Hepatocyte (in vitro differentiated cells): ENCODE results near the gene RTP3. TPM values are rescaled to one million over a fixed set of nuclear protein-coding genes. Genes with fewer than 3 reads are reported as not detected.

Source experiments
- DNase-seq: peaks from one replicate; pipeline ENCODE4 v3.0.0-alpha.2; 2016; ENCODE audit warnings: low spot score
- H2AFZ ChIP-seq: fragments of 200-600 bp; sonication (generic); 2 replicates; pipeline ENCODE4 v1.6.0; 2016; ENCODE audit warnings: antibody characterized with exemption, mild to moderate bottlenecking
- H3K27ac ChIP-seq: fragments of 200-600 bp; sonication (generic); 2 replicates; pipeline ENCODE4 v1.5.1; 2016; ENCODE audit warnings: mild to moderate bottlenecking
- H3K27me3 ChIP-seq: fragments of 200-600 bp; sonication (generic); 2 replicates; pipeline ENCODE4 v1.6.1; 2016
- H3K36me3 ChIP-seq: fragments of 200-600 bp; sonication (generic); replicated peaks from 2 replicates; pipeline ENCODE4 v1.5.1; 2016; ENCODE audit warnings: low read depth; ENCODE audit not compliant: insufficient read depth
- H3K4me1 ChIP-seq: fragments of 200-600 bp; sonication (generic); 2 replicates; pipeline ENCODE4 v1.5.1; 2016; ENCODE audit warnings: mild to moderate bottlenecking, moderate library complexity; ENCODE audit not compliant: insufficient read depth
- H3K4me2 ChIP-seq: fragments of 200-600 bp; sonication (generic); 2 replicates; pipeline ENCODE4 v1.6.0; 2016
- H3K4me3 ChIP-seq: fragments of 200-600 bp; sonication (generic); 2 replicates; pipeline ENCODE4 v1.5.1; 2016; ENCODE audit warnings: mild to moderate bottlenecking
- H3K79me2 ChIP-seq: fragments of 200-600 bp; sonication (generic); 2 replicates; pipeline ENCODE4 v1.6.0; 2017; ENCODE audit warnings: mild to moderate bottlenecking
- H3K9me2 ChIP-seq: fragments of 200-600 bp; sonication (generic); replicated peaks from 2 replicates; pipeline ENCODE4 v1.6.0; 2017; ENCODE audit warnings: mild to moderate bottlenecking; ENCODE audit not compliant: insufficient read depth
- H3K9me3 ChIP-seq: fragments of 200-600 bp; sonication (generic); 2 replicates; pipeline ENCODE4 v1.5.1; 2016; ENCODE audit warnings: low read depth, mild to moderate bottlenecking
- H4K20me1 ChIP-seq: fragments of 200-600 bp; sonication (generic); 2 replicates; pipeline ENCODE4 v1.6.0; 2016; ENCODE audit warnings: mild to moderate bottlenecking; ENCODE audit not compliant: insufficient read depth, poor library complexity, severe bottlenecking
- EZH2 ChIP-seq: fragments of 200-600 bp; sonication (generic); IDR thresholded peaks from 2 replicates; pipeline ENCODE4 v1.6.1; 2016; ENCODE audit warnings: antibody characterized with exemption, mild to moderate bottlenecking, borderline replicate concordance
- EZH2phosphoT487 ChIP-seq: fragments of 200-600 bp; sonication (generic); IDR thresholded peaks from one replicate; pipeline ENCODE4 v1.6.1; 2018; ENCODE audit warnings: antibody characterized with exemption, mild to moderate bottlenecking, low read depth, moderate library complexity; ENCODE audit not compliant: unreplicated experiment, severe bottlenecking
- WGBS: methylation state at CpG from one replicate; pipeline ENCODE4 v1.1.6; 2016; ENCODE audit warnings: low lambda C conversion rate; ENCODE audit errors: missing lambda C conversion rate; 5-methylcytosine and 5-hydroxymethylcytosine counted together
- polyA plus RNA-seq: library from polyadenylated mRNA; unstranded; fragments of >200 nt; fragmentation: Nextera tagmentation; extraction: Ambion mirVana; gene quantifications from 2 replicates; pipeline ENCODE4 v1.2.1, GENCODE V29; 2016
- total RNA-seq: library from RNA; depleted of rRNA; stranded (reverse); fragments of >200 nt; gene quantifications from 2 replicates; pipeline ENCODE4 v1.2.3, GENCODE V29; 2014
- TF ChIP-seq, protein P1 (sequence below): fragments of 200-600 bp; sonication (generic); IDR thresholded peaks from 2 replicates; pipeline ENCODE4 v1.5.1; 2016; ENCODE audit warnings: antibody characterized with exemption, mild to moderate bottlenecking; ENCODE audit not compliant: poor library complexity

The RTP3 gene
- total and polyA plus RNA-seq, 2 experiments from 2014 or later: 1.8 to 2.0 TPM

DNA sequence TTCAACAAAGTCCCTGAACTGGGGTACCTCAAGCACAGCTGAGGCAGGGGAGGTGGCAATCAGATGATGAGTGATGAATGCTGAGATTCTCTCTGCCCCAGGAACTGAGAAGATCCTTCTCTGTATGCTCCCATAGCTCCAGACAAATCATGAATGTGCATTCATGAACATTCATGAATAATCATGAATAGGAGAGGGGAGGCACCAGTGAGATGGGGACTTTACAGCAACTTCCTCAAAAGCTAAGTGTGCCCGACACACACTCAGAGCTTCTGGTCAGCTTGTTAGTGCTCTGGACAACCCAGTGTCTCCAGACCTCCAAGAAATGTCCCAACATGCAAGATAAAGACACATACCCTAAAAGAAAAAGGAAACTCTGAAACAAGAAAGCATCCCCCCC lies 44.1 kb downstream of the RTP3 start:
- no peaks in the 10 kb centered on the region for H3K36me3 ChIP-seq
- TF ChIP-seq EZH2phosphoT487 (no peak), EZH2 (no peak)
- TF ChIP-seq, protein P1, sequence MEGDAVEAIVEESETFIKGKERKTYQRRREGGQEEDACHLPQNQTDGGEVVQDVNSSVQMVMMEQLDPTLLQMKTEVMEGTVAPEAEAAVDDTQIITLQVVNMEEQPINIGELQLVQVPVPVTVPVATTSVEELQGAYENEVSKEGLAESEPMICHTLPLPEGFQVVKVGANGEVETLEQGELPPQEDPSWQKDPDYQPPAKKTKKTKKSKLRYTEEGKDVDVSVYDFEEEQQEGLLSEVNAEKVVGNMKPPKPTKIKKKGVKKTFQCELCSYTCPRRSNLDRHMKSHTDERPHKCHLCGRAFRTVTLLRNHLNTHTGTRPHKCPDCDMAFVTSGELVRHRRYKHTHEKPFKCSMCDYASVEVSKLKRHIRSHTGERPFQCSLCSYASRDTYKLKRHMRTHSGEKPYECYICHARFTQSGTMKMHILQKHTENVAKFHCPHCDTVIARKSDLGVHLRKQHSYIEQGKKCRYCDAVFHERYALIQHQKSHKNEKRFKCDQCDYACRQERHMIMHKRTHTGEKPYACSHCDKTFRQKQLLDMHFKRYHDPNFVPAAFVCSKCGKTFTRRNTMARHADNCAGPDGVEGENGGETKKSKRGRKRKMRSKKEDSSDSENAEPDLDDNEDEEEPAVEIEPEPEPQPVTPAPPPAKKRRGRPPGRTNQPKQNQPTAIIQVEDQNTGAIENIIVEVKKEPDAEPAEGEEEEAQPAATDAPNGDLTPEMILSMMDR: no peak
- H3K4me3 ChIP-seq: no peak overlapping the region
- H3K4me2 ChIP-seq: no peak overlapping the region
- H3K27ac ChIP-seq: no peak overlapping the region
- H3K9me3 ChIP-seq: no peaks in the 10 kb centered on the region
- H3K27me3 ChIP-seq: no peaks in the 10 kb centered on the region
- H2AFZ ChIP-seq: no peak overlapping the region
- H4K20me1 ChIP-seq: no peaks in the 10 kb centered on the region
- no peaks in the 10 kb centered on the region for H3K4me1 ChIP-seq
- WGBS: 85% methylated on average over 1 of the region's 1 CpG
- DNase-seq: no peak
- no peaks in the 10 kb centered on the region for H3K79me2 ChIP-seq
- no peaks in the 10 kb centered on the region for H3K9me2 ChIP-seq

DNA sequence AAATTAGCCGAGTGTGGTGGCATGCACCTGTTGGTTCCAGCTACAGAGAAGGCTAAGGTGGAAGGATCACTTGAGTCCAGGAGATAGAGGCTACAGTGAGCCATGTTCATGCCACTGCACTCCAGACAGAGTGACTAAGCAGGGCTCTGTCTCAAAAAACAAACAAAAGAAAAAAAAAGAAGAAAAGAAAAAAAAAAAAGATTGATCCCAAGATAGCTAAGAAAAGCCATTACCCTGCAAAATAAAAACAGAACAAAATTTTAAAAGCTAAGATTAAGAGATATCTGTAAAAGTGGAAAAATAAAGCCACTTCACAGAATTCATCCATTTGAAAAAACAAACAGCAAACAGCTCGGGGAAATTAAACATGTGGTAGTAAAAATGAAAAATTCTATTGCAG lies 44.6 kb downstream of the RTP3 start:
- Histone ChIP-seq H3K27ac (peak overlapping the region; percentile 45), H3K27me3 (no peaks in the 10 kb centered on the region), H3K36me3 (no peaks in the 10 kb centered on the region), H3K9me2 (no peaks in the 10 kb centered on the region), H4K20me1 (no peaks in the 10 kb centered on the region), H2AFZ (no peak overlapping the region), H3K4me2 (no peak overlapping the region), H3K4me1 (no peaks in the 10 kb centered on the region), H3K9me3 (no peaks in the 10 kb centered on the region), H3K79me2 (no peaks in the 10 kb centered on the region), H3K4me3 (no peak overlapping the region)
- no peak for DNase-seq
- WGBS: 69% methylated on average over 2 of the region's 2 CpGs
- TF ChIP-seq, protein P1: no peak
- TF ChIP-seq EZH2 (no peak), EZH2phosphoT487 (no peak)

DNA sequence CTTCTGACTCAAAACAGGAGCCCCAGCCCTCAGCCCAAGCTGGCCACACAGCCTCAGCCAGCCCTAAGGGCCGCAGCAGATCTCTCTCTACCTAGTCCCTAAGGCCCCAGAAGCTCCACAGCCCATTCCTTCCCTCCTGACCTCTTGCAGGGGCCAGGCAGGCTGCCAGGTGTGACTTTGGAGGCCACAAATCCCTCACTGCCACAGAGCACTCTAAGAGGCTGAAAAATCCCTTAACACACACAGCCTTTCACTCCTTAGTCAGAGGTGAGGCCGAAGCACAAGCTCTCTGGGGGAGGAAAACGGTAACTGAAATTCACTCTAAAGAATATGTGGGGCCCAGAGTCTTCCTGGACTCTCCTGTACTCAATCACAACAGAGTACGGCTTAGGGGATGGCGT lies 45.0 kb downstream of the RTP3 start:
- H3K36me3 ChIP-seq: no peaks in the 10 kb centered on the region
- TF ChIP-seq, protein P1: no peak
- TF ChIP-seq EZH2phosphoT487 (no peak), EZH2 (no peak)
- peak overlapping the region; percentile 29 for H2AFZ ChIP-seq
- H4K20me1 ChIP-seq: no peaks in the 10 kb centered on the region
- DNase-seq: no peak
- no peak overlapping the region for H3K4me2 ChIP-seq
- peak overlapping the region; percentile 45 for H3K27ac ChIP-seq
- WGBS: 87% methylated on average over 5 of the region's 5 CpGs
- H3K4me3 ChIP-seq: no peak overlapping the region
- H3K27me3 ChIP-seq: no peaks in the 10 kb centered on the region
- H3K9me2 ChIP-seq: no peaks in the 10 kb centered on the region
- H3K79me2 ChIP-seq: no peaks in the 10 kb centered on the region
- H3K4me1 ChIP-seq: no peaks in the 10 kb centered on the region
- no peaks in the 10 kb centered on the region for H3K9me3 ChIP-seq
